ENCODE data around the gene MOSMO.

DNA sequence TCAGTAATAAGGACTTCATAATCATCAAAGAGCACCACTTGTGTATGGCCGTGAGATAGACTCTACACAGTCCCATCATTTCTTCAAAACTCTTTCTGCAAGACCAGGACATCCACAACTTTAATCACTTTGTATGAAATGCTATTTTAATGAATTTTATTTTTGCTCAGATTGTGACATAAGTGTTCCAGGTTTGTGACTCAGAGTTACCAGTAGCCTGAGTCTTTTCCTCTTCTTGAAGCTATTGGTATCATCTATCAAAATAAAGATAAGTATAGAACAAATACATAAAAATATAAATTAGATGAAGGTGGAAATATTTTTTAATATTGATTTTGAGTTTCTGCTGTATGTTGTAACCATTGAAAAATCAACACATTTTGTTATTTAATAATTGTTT is 67.9 kb downstream of the MOSMO start:
- TF ChIP-seq, protein P1, sequence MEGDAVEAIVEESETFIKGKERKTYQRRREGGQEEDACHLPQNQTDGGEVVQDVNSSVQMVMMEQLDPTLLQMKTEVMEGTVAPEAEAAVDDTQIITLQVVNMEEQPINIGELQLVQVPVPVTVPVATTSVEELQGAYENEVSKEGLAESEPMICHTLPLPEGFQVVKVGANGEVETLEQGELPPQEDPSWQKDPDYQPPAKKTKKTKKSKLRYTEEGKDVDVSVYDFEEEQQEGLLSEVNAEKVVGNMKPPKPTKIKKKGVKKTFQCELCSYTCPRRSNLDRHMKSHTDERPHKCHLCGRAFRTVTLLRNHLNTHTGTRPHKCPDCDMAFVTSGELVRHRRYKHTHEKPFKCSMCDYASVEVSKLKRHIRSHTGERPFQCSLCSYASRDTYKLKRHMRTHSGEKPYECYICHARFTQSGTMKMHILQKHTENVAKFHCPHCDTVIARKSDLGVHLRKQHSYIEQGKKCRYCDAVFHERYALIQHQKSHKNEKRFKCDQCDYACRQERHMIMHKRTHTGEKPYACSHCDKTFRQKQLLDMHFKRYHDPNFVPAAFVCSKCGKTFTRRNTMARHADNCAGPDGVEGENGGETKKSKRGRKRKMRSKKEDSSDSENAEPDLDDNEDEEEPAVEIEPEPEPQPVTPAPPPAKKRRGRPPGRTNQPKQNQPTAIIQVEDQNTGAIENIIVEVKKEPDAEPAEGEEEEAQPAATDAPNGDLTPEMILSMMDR (IDR thresholded peaks at IDR 0.05 in 2 of 3, conservative IDR thresholded peaks at IDR 0.05 in 1 of 3; ENCODE audit: insufficient read depth in 2 of 3, low read depth in 1 of 3, low read length in 3 of 3) = no peak
- TF ChIP-seq ZNF23 (CRISPR knock-in tag; IDR thresholded peaks at IDR 0.05) (no peak), BRCA1 (IDR thresholded peaks at IDR 0.05) (no peak), BRCA1 (CRISPR knock-in tag; IDR thresholded peaks at IDR 0.05) (no peak), ZNF347 (CRISPR knock-in tag; IDR thresholded peaks at IDR 0.05; ENCODE audit: low read depth) (no peak)
